OCI-LY7 (cell line): ENCODE measurements around the gene CACNG5.

ENCODE experiments used
- EZH2phosphoT487 ChIP-seq: fragments of 200-600 bp; sonication (generic); IDR thresholded peaks from 2 replicates; pipeline ENCODE4 v1.6.1; 2018; ENCODE audit warnings: low read depth, borderline replicate concordance, mild to moderate bottlenecking, mixed run types, antibody characterized with exemption, low read length, moderate library complexity, mixed read lengths
- TF ChIP-seq, protein P1 (sequence below): fragments of 200-600 bp; sonication (generic); conservative IDR thresholded peaks from 2 replicates; pipeline ENCODE4 v1.5.1; 2014; ENCODE audit warnings: mild to moderate bottlenecking, antibody characterized with exemption, low read length, moderate library complexity, mixed read lengths

DNA sequence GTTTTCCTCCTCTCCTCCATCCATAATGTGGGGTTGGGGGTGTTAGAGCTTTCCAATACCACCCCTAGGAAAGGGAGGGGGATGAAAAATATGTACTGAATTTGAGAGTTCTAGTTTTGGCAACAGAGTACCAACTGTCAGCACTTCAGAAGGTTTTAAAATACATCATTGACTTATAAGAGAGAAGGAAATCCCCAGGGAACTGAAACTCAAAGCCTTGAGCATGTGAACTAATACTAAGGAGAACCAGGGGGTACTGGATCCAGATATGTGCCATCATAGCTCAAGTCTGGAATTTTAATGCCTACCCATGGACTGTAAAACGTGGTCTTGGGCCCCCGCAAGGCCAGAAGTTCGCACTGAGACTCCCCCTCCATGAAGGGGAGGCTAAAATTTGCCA is 15.8 kb downstream of the CACNG5 start:
- TF ChIP-seq, protein P1, sequence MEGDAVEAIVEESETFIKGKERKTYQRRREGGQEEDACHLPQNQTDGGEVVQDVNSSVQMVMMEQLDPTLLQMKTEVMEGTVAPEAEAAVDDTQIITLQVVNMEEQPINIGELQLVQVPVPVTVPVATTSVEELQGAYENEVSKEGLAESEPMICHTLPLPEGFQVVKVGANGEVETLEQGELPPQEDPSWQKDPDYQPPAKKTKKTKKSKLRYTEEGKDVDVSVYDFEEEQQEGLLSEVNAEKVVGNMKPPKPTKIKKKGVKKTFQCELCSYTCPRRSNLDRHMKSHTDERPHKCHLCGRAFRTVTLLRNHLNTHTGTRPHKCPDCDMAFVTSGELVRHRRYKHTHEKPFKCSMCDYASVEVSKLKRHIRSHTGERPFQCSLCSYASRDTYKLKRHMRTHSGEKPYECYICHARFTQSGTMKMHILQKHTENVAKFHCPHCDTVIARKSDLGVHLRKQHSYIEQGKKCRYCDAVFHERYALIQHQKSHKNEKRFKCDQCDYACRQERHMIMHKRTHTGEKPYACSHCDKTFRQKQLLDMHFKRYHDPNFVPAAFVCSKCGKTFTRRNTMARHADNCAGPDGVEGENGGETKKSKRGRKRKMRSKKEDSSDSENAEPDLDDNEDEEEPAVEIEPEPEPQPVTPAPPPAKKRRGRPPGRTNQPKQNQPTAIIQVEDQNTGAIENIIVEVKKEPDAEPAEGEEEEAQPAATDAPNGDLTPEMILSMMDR = no peak
- no peak for TF ChIP-seq EZH2phosphoT487
